GM19043 (cell line): Measurements from ENCODE around the gene IL15.
"Not testable (repeated sequence)": the region's sequence is repeated elsewhere in the genome, so short reads cannot be mapped to it uniquely, and the experiment has no call there.

ENCODE experiments used
- ATAC-seq: cut with Tn5 transposase; IDR thresholded peaks from one replicate; pipeline ENCODE4 v1.9.1; 2021; ENCODE audit warnings: low read depth; ENCODE audit not compliant: unreplicated experiment

IL15 gene

GRCh38 chr4:141645611-141646340, 9.4 kb downstream of the IL15 start:
- ATAC-seq, result no peak

- no peak for ATAC-seq
Measured at GRCh38 chr4:141646969-141647368, 10.6 kb downstream of the IL15 start.

- ATAC-seq, result no peak
Measured at GRCh38 chr4:141647966-141648365, 11.6 kb downstream of the IL15 start.

- no peak for ATAC-seq
Measured at GRCh38 chr4:141652161-141652778, 15.9 kb downstream of the IL15 start.

GRCh38 chr4:141654098-141654497, 17.7 kb downstream of the IL15 start:
- no peak for ATAC-seq

- ATAC-seq, result no peak
Measured at GRCh38 chr4:141656031-141656430, 19.6 kb downstream of the IL15 start.

- ATAC-seq, result peak; percentile 11
Measured at GRCh38 chr4:141657550-141658250, 21.3 kb downstream of the IL15 start.

GRCh38 chr4:141658309-141658708, 21.9 kb downstream of the IL15 start:
- peak; percentile 51 for ATAC-seq

GRCh38 chr4:141659539-141659938, 23.2 kb downstream of the IL15 start:
- no peak for ATAC-seq

- no peak for ATAC-seq
Measured at GRCh38 chr4:141660880-141661279, 24.5 kb downstream of the IL15 start.

GRCh38 chr4:141668200-141668910, 32.0 kb downstream of the IL15 start:
- no peak for ATAC-seq

GRCh38 chr4:141669501-141669900, 33.1 kb downstream of the IL15 start:
- no peak for ATAC-seq

GRCh38 chr4:141675384-141675783, 39.0 kb downstream of the IL15 start:
- ATAC-seq, result no peak

- ATAC-seq, result no peak
Measured at GRCh38 chr4:141676087-141676670, 39.8 kb downstream of the IL15 start.

GRCh38 chr4:141680060-141680459, 43.7 kb downstream of the IL15 start:
- no peak for ATAC-seq

- ATAC-seq, result no peak
Measured at GRCh38 chr4:141684785-141685184, 48.4 kb downstream of the IL15 start.

- ATAC-seq, result no peak
Measured at GRCh38 chr4:141686146-141686775, 49.9 kb downstream of the IL15 start.

- ATAC-seq, result no peak
Measured at GRCh38 chr4:141686879-141687278, 50.5 kb downstream of the IL15 start.

GRCh38 chr4:141689726-141690296, 53.4 kb downstream of the IL15 start:
- ATAC-seq, result not testable (repeated sequence)

GRCh38 chr4:141691247-141691646, 54.9 kb downstream of the IL15 start:
- not testable (repeated sequence) for ATAC-seq
